ENCODE data around the gene GHRH. TPM values are rescaled to one million over a fixed set of nuclear protein-coding genes. Genes with fewer than 3 reads are reported as not detected.

The GHRH gene
- total RNA-seq: not detected
- long read RNA-seq, donor 1: 0 reads
- long read RNA-seq, donor 2: 0 reads

- intact Hi-C loops (cut with DNase I): no loop called here
- DNase-seq (ENCODE audit: low spot score): no peak
These were observed at the start of gene GHRH for GRCh38 chr20:37261714-37262113. TSS of gene GHRH (minus strand) at chr20:37261814. CDS start at chr20:37256889, 4,925 bp downstream.

- intact Hi-C loops (cut with DNase I): no loop called here
- DNase-seq (ENCODE audit: low spot score): no peak
These were observed 49.3 kb upstream of the GHRH start for GRCh38 chr20:37310951-37311350.

- intact Hi-C loops (cut with DNase I): no loop called here
- no peak for DNase-seq (ENCODE audit: low spot score)
These were observed 48.4 kb upstream of the GHRH start for GRCh38 chr20:37309936-37310590.

- no peak for DNase-seq (ENCODE audit: low spot score)
- intact Hi-C loops (cut with DNase I): no loop called here
These were observed 47.7 kb upstream of the GHRH start for GRCh38 chr20:37309290-37309689.

GRCh38 chr20:37308086-37309050, 46.8 kb upstream of the GHRH start:
- DNase-seq (ENCODE audit: low spot score): no peak
- intact Hi-C loops (cut with DNase I): no loop called here

GRCh38 chr20:37305839-37306238, 44.2 kb upstream of the GHRH start:
- no peak for DNase-seq (ENCODE audit: low spot score)
- intact Hi-C loops (cut with DNase I): no loop called here

GRCh38 chr20:37305079-37305478, 43.5 kb upstream of the GHRH start:
- intact Hi-C loops (cut with DNase I): no loop called here
- DNase-seq (ENCODE audit: low spot score): no peak

- intact Hi-C loops (cut with DNase I): no loop called here
- DNase-seq (ENCODE audit: low spot score): no peak
These were observed 42.0 kb upstream of the GHRH start for GRCh38 chr20:37303637-37304036.

- intact Hi-C loops (cut with DNase I): no loop called here
- DNase-seq (ENCODE audit: low spot score): no peak
These were observed 41.4 kb upstream of the GHRH start for GRCh38 chr20:37302981-37303380.

GRCh38 chr20:37301558-37301957, 39.9 kb upstream of the GHRH start:
- DNase-seq (ENCODE audit: low spot score): no peak
- intact Hi-C loops (cut with DNase I): no loop called here

- no peak for DNase-seq (ENCODE audit: low spot score)
- intact Hi-C loops (cut with DNase I): no loop called here
These were observed 39.5 kb upstream of the GHRH start for GRCh38 chr20:37301120-37301519.

- DNase-seq (ENCODE audit: low spot score): no peak
- intact Hi-C loops (cut with DNase I): no loop called here
These were observed 38.3 kb upstream of the GHRH start for GRCh38 chr20:37299718-37300528.

- no peak for DNase-seq (ENCODE audit: low spot score)
These were observed 36.8 kb upstream of the GHRH start for GRCh38 chr20:37298190-37298939.

GRCh38 chr20:37297066-37297736, 35.6 kb upstream of the GHRH start:
- intact Hi-C loops (cut with DNase I): no loop called here
- no peak for DNase-seq (ENCODE audit: low spot score)

More at GRCh38 chr20:37298190-37298939, 36.8 kb upstream of the GHRH start:
- intact Hi-C loops (cut with DNase I): no loop called here

- intact Hi-C loops (cut with DNase I): no loop called here
These were observed 34.8 kb upstream of the GHRH start for GRCh38 chr20:37296371-37296770.

GRCh38 chr20:37295595-37295994, 34.0 kb upstream of the GHRH start:
- intact Hi-C loops (cut with DNase I): no loop called here
- no peak for DNase-seq (ENCODE audit: low spot score)

More at GRCh38 chr20:37296371-37296770, 34.8 kb upstream of the GHRH start:
- DNase-seq (ENCODE audit: low spot score): no peak

- intact Hi-C loops (cut with DNase I): no loop called here
- no peak for DNase-seq (ENCODE audit: low spot score)
These were observed 33.4 kb upstream of the GHRH start for GRCh38 chr20:37295001-37295400.

GRCh38 chr20:37294262-37294981, 32.8 kb upstream of the GHRH start:
- intact Hi-C loops (cut with DNase I): no loop called here
- DNase-seq (ENCODE audit: low spot score): no peak
